Mesenchymal stem cell (in vitro differentiated cells and primary cell): ENCODE measurements around the gene TNFRSF14.

Experiments
- DNase-seq: peaks from one replicate; pipeline ENCODE4 v3.0.0-alpha.2; 2013
- H2AFZ ChIP-seq: one replicate; pipeline ENCODE4 v1.6.1; 2013; ENCODE audit warnings: low read depth, mild to moderate bottlenecking, control low read depth, inconsistent platforms, low read length, moderate library complexity
- H2AK5ac ChIP-seq: 2 replicates; pipeline ENCODE4 v1.6.1; 2013; ENCODE audit warnings: low read length, moderate library complexity, mild to moderate bottlenecking, inconsistent platforms; ENCODE audit not compliant: severe bottlenecking
- H2BK120ac ChIP-seq: one replicate; pipeline ENCODE4 v1.6.1; 2013; ENCODE audit warnings: low read depth, mild to moderate bottlenecking, inconsistent platforms, low read length, moderate library complexity
- H2BK12ac ChIP-seq, 2 experiments: one replicate each; pipeline ENCODE4 v1.6.1; 2013; ENCODE audit warnings: inconsistent platforms in 2 of 2, low read length in 2 of 2, mild to moderate bottlenecking in 2 of 2, moderate library complexity in 2 of 2, control low read depth in 1 of 2
- H2BK15ac ChIP-seq: one replicate; pipeline ENCODE4 v1.6.1; 2013; ENCODE audit warnings: mild to moderate bottlenecking, low read depth, inconsistent platforms; ENCODE audit not compliant: poor library complexity, severe bottlenecking
- H2BK5ac ChIP-seq: 2 replicates; pipeline ENCODE4 v1.6.1; 2013; ENCODE audit warnings: low read depth, mild to moderate bottlenecking, low read length, control low read depth, inconsistent platforms; ENCODE audit not compliant: poor library complexity, severe bottlenecking
- H3K14ac ChIP-seq, 2 experiments: one replicate each; pipeline ENCODE4 v1.6.1; 2013; ENCODE audit warnings: inconsistent platforms in 2 of 2, low read length in 2 of 2, control low read depth in 1 of 2, mild to moderate bottlenecking in 1 of 2, moderate library complexity in 1 of 2
- H3K18ac ChIP-seq, 2 experiments: one replicate each; pipeline ENCODE4 v1.6.1; 2013; ENCODE audit warnings: inconsistent platforms in 2 of 2, low read length in 2 of 2, control low read depth in 1 of 2, low read depth in 1 of 2, mild to moderate bottlenecking in 1 of 2
- H3K23ac ChIP-seq, 2 experiments: one replicate each; pipeline ENCODE4 v1.6.1; 2013; ENCODE audit warnings: inconsistent platforms in 2 of 2, low read length in 2 of 2, mild to moderate bottlenecking in 2 of 2, moderate library complexity in 2 of 2, control low read depth in 1 of 2
- H3K27ac ChIP-seq: 2 replicates; pipeline ENCODE4 v1.5.1; 2013; ENCODE audit warnings: mild to moderate bottlenecking, moderate library complexity, low read length, control low read depth, inconsistent platforms; ENCODE audit not compliant: poor library complexity, severe bottlenecking
- H3K27me3 ChIP-seq, 2 experiments: 2 replicates each; pipeline versions ENCODE4 v1.6.1 to v1.7.0; 2013; ENCODE audit warnings: low read length in 2 of 2, mild to moderate bottlenecking in 2 of 2, moderate library complexity in 2 of 2, control low read depth in 1 of 2, inconsistent platforms in 1 of 2; ENCODE audit not compliant: control insufficient read depth in 1 of 2, insufficient read depth in 1 of 2
- H3K36me3 ChIP-seq, 2 experiments: 2 replicates each; pipeline versions ENCODE4 v1.6.1 to v1.7.0; 2013; ENCODE audit warnings: low read length in 2 of 2, control low read depth in 1 of 2, inconsistent platforms in 1 of 2, low read depth in 1 of 2, mild to moderate bottlenecking in 1 of 2; ENCODE audit not compliant: insufficient read depth in 2 of 2, control insufficient read depth in 1 of 2
- H3K4ac ChIP-seq, 2 experiments: one replicate each; pipeline ENCODE4 v1.6.1; 2013; ENCODE audit warnings: inconsistent platforms in 2 of 2, low read length in 2 of 2, mild to moderate bottlenecking in 2 of 2, moderate library complexity in 2 of 2, control low read depth in 1 of 2, low read depth in 1 of 2
- H3K4me1 ChIP-seq: 2 replicates; pipeline ENCODE4 v1.6.1; 2013; ENCODE audit warnings: low read depth, low read length, control low read depth; ENCODE audit not compliant: control insufficient read depth, insufficient read depth
- H3K4me2 ChIP-seq: 2 replicates; pipeline ENCODE4 v1.6.1; 2013; ENCODE audit warnings: low read length, mild to moderate bottlenecking, inconsistent platforms; ENCODE audit not compliant: poor library complexity, severe bottlenecking
- H3K4me3 ChIP-seq, 2 experiments: 2 replicates each; pipeline versions ENCODE4 v1.5.1 to v1.7.0; 2013; ENCODE audit warnings: low read length in 2 of 2, mild to moderate bottlenecking in 2 of 2, control low read depth in 1 of 2, low read depth in 1 of 2; ENCODE audit not compliant: insufficient read depth in 1 of 2
- H3K79me1 ChIP-seq: replicated peaks from 2 replicates; pipeline ENCODE4 v1.6.1; 2013; ENCODE audit warnings: mild to moderate bottlenecking, control low read depth, low read length, inconsistent platforms; ENCODE audit not compliant: poor library complexity, severe bottlenecking
- H3K9ac ChIP-seq: 2 replicates; pipeline ENCODE4 v1.7.0; 2013; ENCODE audit warnings: mild to moderate bottlenecking, low read length, moderate library complexity
- H3K9me3 ChIP-seq: 2 replicates; pipeline ENCODE4 v1.7.0; 2013; ENCODE audit warnings: mild to moderate bottlenecking, low read length; ENCODE audit not compliant: control insufficient read depth
- H4K8ac ChIP-seq: one replicate; pipeline ENCODE4 v1.6.1; 2013; ENCODE audit warnings: inconsistent platforms, mild to moderate bottlenecking, low read length, moderate library complexity
- H4K91ac ChIP-seq: one replicate; pipeline ENCODE4 v1.6.1; 2013; ENCODE audit warnings: mild to moderate bottlenecking, low read length, inconsistent platforms
- WGBS: methylation state at CpG from one replicate; pipeline ENCODE4 v1.1.7; 2013; ENCODE audit warnings: mixed read lengths; 5-methylcytosine and 5-hydroxymethylcytosine counted together

TNFRSF14 gene

DNA sequence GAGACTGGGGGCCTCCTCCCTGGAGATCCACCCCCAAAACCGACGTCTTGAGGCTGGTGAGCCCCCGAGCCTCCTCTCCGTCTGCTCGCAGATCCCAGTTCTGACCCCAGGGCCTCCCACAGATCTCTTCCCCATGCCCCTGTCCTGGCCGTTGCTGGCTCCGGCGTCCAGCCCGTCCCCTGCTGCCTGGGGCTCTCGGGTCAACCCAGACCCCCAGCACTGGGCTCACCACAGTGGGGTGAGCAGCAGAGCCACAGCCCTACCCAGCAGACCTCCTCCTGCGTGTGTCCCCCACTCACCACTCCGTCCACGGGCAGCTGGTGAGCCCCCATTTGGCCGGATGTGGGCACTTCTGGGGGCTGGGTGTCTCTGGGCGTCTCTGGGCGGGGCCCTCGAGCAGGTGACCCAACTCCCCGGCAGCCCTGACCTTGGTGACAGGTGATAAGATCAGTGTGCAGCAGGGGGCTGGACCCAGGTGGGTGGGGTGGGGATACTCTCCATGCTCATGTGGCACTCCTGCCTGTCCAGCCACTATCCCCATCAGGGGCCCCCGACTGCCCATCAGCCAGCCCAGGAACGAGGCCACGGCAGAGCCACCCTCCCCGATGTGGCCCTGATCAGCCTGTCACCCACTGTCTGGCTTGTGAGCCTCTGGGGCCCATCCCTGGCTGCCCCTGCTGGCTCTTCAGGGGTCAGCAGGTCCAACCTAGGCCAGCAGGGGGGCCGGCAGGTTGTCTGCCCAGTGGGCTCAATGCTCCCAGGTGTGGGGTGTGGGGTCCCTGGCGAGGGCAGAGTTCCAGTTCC, 709 bp downstream of the TNFRSF14 start:
- Histone ChIP-seq H2AK5ac (peak overlapping the region; percentile 70), H3K9ac (peak overlapping the region; percentile 95), H3K27me3 (no peaks in the 10 kb centered on the region), H2BK15ac (no peak overlapping the region), H3K79me1 (peaks cover 14% of the 10 kb centered on the region), H4K91ac (no peak overlapping the region), H4K8ac (no peak overlapping the region), H2BK120ac (no peak overlapping the region), H3K4me1 (peaks cover 42% of the 10 kb centered on the region), H3K9me3 (no peaks in the 10 kb centered on the region), H3K4me3 (peak overlapping the region; percentile 45 to 91), H3K4me2 (peak overlapping the region; percentile 73), H2BK5ac (peak overlapping the region; percentile 19), H2AFZ (no peak overlapping the region), H3K36me3 (peaks cover 34 to 37% of the 10 kb centered on the region in 2 experiments), H3K4ac (no peak overlapping the region), H3K27ac (peak overlapping the region; percentile 46), H2BK12ac (no peak overlapping the region), H3K18ac (no peak overlapping the region), H3K14ac (no peak overlapping the region), H3K23ac (no peak overlapping the region)
- DNase-seq: no peak
- WGBS: 86% methylated on average over 21 of the region's 24 CpGs

DNA sequence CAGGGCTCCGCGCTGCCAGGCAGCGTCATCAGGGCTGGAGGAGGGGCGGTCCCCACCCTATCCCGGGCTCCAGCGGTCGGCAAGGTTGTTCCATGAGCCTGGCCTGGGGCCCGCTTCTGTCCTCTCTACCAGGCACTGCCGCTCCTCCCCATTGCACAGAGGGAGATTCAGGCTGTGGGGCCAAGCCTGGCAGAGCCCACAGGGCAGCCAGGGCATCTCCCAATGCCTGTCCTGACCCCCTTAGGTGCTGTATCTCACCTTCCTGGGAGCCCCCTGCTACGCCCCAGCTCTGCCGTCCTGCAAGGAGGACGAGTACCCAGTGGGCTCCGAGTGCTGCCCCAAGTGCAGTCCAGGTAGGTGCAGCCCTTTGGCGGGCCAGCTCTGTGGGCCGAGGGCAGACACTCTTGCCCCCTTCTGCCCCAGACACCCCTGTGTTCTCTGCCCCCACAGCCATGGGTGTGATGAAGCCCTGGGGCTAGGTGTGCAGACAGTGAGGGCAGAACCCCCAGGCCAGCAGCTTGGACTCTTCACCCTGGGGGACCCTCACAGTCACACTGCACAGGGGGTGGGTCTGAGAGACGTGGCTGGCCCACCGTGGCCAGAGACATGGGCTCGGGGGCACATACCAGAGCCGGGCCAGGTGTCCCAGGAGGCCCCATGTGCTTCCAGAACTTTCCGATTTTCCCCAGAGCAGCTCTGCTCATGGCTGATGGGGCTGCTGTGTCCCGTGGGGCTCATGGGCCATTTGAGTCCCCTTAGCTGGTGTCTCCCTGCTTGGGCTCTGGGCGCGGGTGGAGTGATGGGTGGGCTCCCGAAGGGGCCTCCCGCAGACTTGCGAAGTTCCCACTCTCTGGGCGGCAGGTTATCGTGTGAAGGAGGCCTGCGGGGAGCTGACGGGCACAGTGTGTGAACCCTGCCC, 1.6 kb downstream of the TNFRSF14 start:
- H4K8ac ChIP-seq: no peak overlapping the region
- peak overlapping the region; percentile 95 for H3K9ac ChIP-seq
- no peak overlapping the region for H3K4me2 ChIP-seq
- no peak overlapping the region for H2BK12ac ChIP-seq
- H3K14ac ChIP-seq: no peak overlapping the region
- no peaks in the 10 kb centered on the region for H3K9me3 ChIP-seq
- no peak overlapping the region for H2BK15ac ChIP-seq
- no peak overlapping the region for H3K27ac ChIP-seq
- no peak overlapping the region for H3K18ac ChIP-seq
- peak overlapping the region in 1 of 2 experiments; percentile 91 for H3K4me3 ChIP-seq
- peak overlapping the region; percentile 70 for H2AK5ac ChIP-seq
- no peak for DNase-seq
- H3K79me1 ChIP-seq: peaks cover 14% of the 10 kb centered on the region
- no peak overlapping the region for H2BK5ac ChIP-seq
- H2BK120ac ChIP-seq: no peak overlapping the region
- WGBS: 87% methylated on average over 28 of the region's 30 CpGs
- no peak overlapping the region for H4K91ac ChIP-seq
- H3K4me1 ChIP-seq: peaks cover 42% of the 10 kb centered on the region
- H3K23ac ChIP-seq: no peak overlapping the region
- no peak overlapping the region for H2AFZ ChIP-seq
- no peak overlapping the region for H3K4ac ChIP-seq
- H3K36me3 ChIP-seq: peaks cover 37 to 46% of the 10 kb centered on the region in 2 experiments
- H3K27me3 ChIP-seq: no peaks in the 10 kb centered on the region

DNA sequence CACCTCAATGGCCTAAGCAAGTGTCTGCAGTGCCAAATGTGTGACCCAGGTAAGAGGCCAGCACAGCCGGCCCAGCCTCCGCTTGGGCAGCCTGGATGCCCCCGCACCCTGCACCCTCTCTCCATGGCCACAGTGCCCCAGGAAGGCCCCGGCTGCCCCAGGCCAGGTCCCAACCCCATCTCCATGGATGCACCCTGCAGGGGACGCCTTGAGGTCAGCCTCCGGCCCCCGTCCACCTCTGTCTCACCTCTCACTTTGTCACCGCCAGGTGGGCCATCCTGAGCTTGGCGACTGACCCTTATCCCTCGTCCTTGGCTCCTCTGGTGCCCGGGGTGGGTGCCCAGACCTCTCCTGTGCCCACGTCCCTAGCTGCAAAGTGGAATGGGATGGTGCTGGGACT, 2.2 kb downstream of the TNFRSF14 start:
- Histone ChIP-seq H4K8ac (no peak overlapping the region), H3K4me3 (peak overlapping the region in 1 of 2 experiments; percentile 7), H2BK5ac (no peak overlapping the region), H2BK15ac (no peak overlapping the region), H3K23ac (no peak overlapping the region), H3K18ac (no peak overlapping the region), H3K14ac (no peak overlapping the region), H3K9ac (no peak overlapping the region), H2BK120ac (no peak overlapping the region), H3K9me3 (no peaks in the 10 kb centered on the region), H4K91ac (no peak overlapping the region), H2AFZ (no peak overlapping the region), H3K4me1 (peaks cover 42% of the 10 kb centered on the region), H3K27ac (no peak overlapping the region), H3K4me2 (no peak overlapping the region), H3K4ac (no peak overlapping the region), H3K36me3 (peaks cover 37 to 52% of the 10 kb centered on the region in 2 experiments), H2BK12ac (no peak overlapping the region), H2AK5ac (no peak overlapping the region), H3K79me1 (peaks cover 14% of the 10 kb centered on the region), H3K27me3 (no peaks in the 10 kb centered on the region)
- 82% methylated on average over 12 of the region's 12 CpGs for WGBS
- DNase-seq: no peak

DNA sequence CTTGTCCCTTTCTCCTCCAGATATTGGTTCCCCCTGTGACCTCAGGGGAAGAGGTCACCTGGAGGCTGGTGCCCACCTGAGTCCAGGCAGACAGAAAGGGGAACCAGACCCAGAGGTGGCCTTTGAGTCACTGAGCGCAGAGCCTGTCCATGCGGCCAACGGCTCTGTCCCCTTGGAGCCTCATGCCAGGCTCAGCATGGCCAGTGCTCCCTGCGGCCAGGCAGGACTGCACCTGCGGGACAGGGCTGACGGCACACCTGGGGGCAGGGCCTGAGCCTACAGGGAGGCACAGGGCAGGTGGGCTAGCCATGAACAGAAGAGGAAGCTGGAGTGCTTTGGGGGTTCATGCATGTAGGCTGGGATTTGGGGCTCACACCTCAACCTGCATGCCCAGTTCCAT, 2.7 kb downstream of the TNFRSF14 start:
- Histone ChIP-seq H3K14ac (no peak overlapping the region), H3K9ac (no peak overlapping the region), H3K4me2 (no peak overlapping the region), H3K9me3 (no peaks in the 10 kb centered on the region), H3K4ac (no peak overlapping the region), H3K18ac (no peak overlapping the region), H3K4me1 (peaks cover 42% of the 10 kb centered on the region), H2BK15ac (no peak overlapping the region), H3K79me1 (peaks cover 14% of the 10 kb centered on the region), H2BK5ac (no peak overlapping the region), H4K91ac (no peak overlapping the region), H3K36me3 (peaks cover 41 to 52% of the 10 kb centered on the region in 2 experiments), H2BK12ac (no peak overlapping the region), H3K27ac (no peak overlapping the region), H2BK120ac (no peak overlapping the region), H2AFZ (no peak overlapping the region), H2AK5ac (no peak overlapping the region), H4K8ac (no peak overlapping the region), H3K23ac (no peak overlapping the region), H3K27me3 (no peaks in the 10 kb centered on the region), H3K4me3 (no peak overlapping the region)
- 86% methylated on average over 6 of the region's 6 CpGs for WGBS
- DNase-seq: no peak
